Kidney capillary endothelial cell (primary cell): ENCODE data around the gene AMER2.

Source experiments
- DNase-seq: peaks from one replicate; pipeline ENCODE4 v3.0.0-alpha.2; 2018; ENCODE audit warnings: low spot score

The AMER2 gene

GRCh38 chr13:25171517-25172302, at the start of gene AMER2:
AMER2 (minus strand) TSS chr13:25172288; CDS start chr13:25171619, 669 bp downstream.
- peak; percentile 5 for DNase-seq

DNA sequence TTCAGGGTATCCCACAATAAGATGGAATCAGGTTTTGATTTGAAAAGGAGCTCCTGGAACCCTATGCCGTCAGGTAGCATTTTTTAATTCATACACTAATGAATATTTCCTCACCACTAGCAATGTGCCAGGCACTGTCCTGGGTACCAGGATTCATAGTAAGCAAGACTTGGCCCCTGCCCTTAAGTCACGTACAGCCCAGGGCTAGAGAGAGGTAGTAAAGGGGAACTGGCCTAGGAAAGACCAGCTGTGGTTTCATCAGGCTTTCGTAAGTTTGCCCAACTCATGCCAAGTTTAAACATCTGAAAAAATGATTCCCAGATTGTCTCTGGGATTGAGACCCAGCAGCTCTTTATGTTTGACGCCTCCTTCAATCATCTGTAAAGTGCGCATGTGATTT, 45.9 kb upstream of the AMER2 start:
- no peak for DNase-seq

GRCh38 chr13:25217023-25217885, 45.2 kb upstream of the AMER2 start:
- DNase-seq: no peak

DNA sequence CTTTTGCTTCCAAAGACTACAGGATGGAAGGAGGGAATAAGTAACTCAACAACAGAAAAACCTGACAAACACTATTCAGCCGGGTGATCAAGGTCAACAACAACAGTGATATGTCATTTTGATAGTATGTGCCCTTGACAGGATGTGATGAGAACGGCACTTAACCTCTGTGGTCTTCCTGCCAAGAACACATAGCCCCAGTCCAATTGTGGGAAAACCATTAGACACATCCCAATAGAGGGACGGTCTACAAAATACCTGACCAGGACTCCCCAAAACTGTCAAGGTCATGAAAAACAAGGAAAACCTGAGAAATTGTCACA, 43.1 kb upstream of the AMER2 start:
- DNase-seq: no peak

- no peak for DNase-seq
Observed at GRCh38 chr13:25214491-25215252, 42.6 kb upstream of the AMER2 start.

DNA sequence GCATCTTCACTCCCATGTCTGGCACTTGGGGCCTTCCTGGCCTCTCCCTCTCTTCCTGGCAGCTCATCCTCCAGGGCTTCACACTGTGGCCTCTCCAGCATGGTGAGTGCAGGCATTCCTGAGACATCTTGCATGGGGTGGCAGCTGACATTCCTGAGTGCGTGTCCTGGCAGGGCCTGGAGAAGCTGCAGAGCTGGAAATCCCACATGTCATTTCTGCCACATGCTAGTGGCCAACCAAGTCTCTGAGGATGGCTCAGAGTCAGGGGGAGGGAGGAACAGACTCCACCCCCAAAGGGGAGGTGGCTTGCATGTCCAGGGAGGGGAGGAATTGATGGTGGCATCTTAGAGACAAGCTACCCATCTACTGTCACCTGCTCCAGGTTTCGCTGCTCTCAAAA, 41.6 kb upstream of the AMER2 start:
- DNase-seq: no peak

- no peak for DNase-seq
Observed at GRCh38 chr13:25210842-25211569, 38.9 kb upstream of the AMER2 start.

GRCh38 chr13:25207291-25207810, 35.3 kb upstream of the AMER2 start:
- no peak for DNase-seq

- no peak for DNase-seq
Observed at GRCh38 chr13:25204863-25205262, 32.8 kb upstream of the AMER2 start.

- DNase-seq: no peak
Observed at GRCh38 chr13:25203127-25203740, 31.1 kb upstream of the AMER2 start.

DNA sequence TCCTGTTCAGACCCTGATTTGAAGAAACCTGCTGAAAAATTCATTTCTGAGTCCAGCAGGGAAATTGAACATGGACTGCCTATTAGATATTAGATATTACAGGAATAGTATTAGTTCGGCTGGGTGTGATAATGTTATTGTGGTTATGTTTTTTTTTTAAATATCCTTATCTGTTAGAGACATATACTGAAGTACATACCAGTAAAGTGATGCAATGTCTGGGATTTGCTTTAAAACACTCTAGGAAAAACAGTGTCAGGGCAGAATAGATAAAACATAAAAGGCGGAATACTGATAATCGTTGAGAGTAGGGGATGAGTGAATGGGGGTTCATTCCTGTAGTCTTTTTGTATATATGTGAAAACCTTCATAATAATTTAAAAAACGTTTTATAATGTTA, 28.7 kb upstream of the AMER2 start:
- no peak for DNase-seq

GRCh38 chr13:25198647-25199046, 26.6 kb upstream of the AMER2 start:
- no peak for DNase-seq

DNA sequence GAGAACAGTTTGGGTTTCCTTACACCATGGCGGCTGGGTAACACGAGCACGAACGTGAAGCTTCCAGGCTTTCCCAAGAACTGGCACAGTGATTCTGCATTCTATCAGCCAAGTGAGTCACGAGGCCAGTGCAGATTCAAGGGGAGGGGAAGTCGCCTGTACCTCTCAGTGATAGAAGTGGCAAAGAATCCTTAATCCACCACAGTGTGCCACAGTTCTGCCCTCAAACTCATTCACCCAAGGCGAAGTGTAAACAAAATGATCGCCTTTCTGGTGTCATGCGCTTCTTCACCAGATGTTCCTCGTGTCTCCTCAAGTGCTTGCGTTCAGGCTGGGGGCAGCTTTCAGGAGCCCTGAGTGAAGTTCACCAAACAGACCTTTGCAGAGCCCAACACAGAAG, 24.9 kb upstream of the AMER2 start:
- DNase-seq: no peak

- no peak for DNase-seq
Observed at GRCh38 chr13:25192936-25193335, 20.8 kb upstream of the AMER2 start.

GRCh38 chr13:25192489-25192888, 20.4 kb upstream of the AMER2 start:
- DNase-seq: no peak

GRCh38 chr13:25192052-25192451, 20.0 kb upstream of the AMER2 start:
- DNase-seq: no peak

DNA sequence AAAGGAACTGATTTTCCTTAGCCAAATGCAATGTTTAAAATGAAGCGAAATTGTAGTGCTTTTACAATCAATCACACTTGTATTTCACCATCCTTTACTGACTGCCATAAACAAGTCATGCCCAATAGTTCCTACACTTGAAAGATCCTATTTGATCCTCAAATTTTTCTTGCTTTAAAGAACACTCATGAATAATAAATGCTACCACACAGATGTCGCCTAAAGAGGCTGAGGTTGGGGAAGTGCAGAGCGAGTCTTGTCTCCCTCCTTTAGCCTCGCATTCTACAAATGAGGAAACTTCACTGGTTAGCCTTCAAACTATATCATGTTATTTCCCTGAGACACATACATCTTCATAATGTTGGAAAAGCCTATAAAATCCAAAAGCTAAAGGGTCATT, 18.7 kb upstream of the AMER2 start:
- no peak for DNase-seq

DNA sequence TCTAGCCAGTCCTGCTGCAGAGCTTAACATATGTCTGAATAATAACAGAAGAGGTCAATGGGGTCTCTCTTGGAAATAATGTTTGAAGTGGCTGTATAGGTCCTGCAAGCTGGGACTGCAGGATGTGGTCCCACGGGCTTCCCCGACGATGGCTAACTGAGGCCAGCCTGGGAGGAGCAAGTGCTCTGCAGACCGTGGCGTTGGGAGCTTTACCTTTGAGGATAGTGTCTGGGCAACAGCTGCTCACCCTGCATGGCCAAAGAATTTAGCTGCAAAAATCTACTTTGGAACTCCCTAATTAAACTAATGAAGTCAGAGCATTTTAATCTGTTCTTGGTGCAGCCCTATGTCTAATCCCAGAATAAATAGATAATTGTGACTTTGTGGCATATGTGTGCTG, 18.2 kb upstream of the AMER2 start:
- no peak for DNase-seq

DNA sequence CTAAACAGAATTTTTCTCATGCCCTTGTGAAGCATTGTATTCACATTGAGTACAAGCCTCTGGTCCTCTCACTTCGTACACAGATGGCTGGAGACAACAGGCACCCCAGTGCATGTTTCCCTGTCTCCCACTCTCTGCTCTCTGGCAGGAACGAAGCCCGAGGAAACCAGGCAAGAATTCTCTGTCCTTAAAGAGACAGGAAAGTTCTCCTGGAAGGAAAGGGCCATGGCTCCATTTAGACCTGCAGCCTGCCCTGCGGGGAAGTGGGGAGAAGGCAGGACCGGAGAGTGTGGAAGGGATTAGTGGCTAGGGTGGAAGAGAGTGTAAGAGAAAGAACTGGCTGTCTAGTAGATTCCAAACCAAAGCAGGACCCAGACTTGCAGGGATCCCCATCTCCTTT, 15.5 kb upstream of the AMER2 start:
- no peak for DNase-seq

DNA sequence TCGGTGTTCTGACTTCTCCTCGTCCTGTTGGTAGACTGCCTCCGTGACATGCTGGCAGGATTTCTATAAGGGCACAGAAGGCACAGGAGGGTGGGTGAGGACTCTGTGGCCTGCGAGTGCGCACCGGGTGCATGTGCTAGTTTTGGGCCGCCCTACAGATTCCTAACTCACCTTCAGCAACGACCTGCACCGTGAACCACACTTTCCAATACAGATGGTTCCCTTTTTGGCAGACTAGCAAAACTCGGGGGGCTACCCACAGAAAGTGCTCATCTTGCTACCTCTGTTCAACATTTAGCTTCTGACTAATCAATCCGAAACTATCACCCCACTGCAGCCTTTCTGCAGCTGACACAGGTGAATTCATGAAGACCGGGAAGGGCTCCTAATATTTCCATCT, 14.1 kb upstream of the AMER2 start:
- no peak for DNase-seq

GRCh38 chr13:25181597-25181996, 9.5 kb upstream of the AMER2 start:
- DNase-seq: no peak
